SK-MEL-5 (cell line): ENCODE data around the gene ARGFX. TPM values are rescaled to one million over a fixed set of nuclear protein-coding genes. Genes with fewer than 3 reads are reported as not detected.

ENCODE experiments used
- DNase-seq: peaks from one replicate; pipeline ENCODE4 v3.0.0-alpha.2; 2016; ENCODE audit warnings: low read depth, low spot score
- in situ Hi-C: cut with HindIII; loops from 2 replicates; pipeline ENCODE4 v1.10.0; 2016; ENCODE audit warnings: low sequenced_read_pairs, high pct_unique_total_duplicates, low pct_unique_long_range_greater_than_20kb
- polyA plus RNA-seq, 2 experiments: library from polyadenylated mRNA; depleted of rRNA; stranded (reverse); fragments of >200 nt; gene quantifications; 2 replicates each; pipeline ENCODE4 v1.2.3, GENCODE V29; 2015
- total RNA-seq: library from RNA; depleted of rRNA; stranded (reverse); fragments of >200 nt; shearing (Covaris generic); gene quantifications from 2 replicates; pipeline ENCODE4 v1.2.3, GENCODE V29; 2014; rRNA removed

ARGFX gene
- not detected in 2 replicates for total RNA-seq
- not detected in 2 replicates for polyA plus RNA-seq (2015; cell fraction: cytosol; rRNA removed)
- polyA plus RNA-seq (2015; cell fraction: nucleus; rRNA removed) = not detected in 2 replicates

DNA sequence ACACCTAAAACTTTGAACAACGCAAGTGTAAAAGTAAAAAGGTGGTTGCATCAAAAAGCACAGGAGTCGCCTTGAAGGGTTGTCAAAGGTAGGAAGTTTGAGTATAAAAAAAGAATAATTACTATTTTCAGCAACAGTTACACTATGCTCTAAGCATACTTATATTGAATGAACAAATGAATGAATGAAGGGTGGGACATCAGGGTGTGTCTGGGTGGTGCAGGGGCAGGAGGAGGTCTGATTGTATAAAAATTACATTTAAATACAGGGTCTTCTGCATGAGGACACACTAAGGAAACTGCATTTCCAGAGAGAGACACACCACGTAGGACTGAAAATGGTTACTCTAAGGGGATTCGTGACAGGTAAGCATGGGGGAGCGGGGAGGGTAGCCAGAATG is at the start of gene ARGFX:
Gene ARGFX, plus strand, starts transcription at position 301 of the 400 bp plus-strand sequence. CDS start 2,765 bp downstream, outside the sequence.
- DNase-seq = no peak
- in situ Hi-C loops = no loop called here

DNA sequence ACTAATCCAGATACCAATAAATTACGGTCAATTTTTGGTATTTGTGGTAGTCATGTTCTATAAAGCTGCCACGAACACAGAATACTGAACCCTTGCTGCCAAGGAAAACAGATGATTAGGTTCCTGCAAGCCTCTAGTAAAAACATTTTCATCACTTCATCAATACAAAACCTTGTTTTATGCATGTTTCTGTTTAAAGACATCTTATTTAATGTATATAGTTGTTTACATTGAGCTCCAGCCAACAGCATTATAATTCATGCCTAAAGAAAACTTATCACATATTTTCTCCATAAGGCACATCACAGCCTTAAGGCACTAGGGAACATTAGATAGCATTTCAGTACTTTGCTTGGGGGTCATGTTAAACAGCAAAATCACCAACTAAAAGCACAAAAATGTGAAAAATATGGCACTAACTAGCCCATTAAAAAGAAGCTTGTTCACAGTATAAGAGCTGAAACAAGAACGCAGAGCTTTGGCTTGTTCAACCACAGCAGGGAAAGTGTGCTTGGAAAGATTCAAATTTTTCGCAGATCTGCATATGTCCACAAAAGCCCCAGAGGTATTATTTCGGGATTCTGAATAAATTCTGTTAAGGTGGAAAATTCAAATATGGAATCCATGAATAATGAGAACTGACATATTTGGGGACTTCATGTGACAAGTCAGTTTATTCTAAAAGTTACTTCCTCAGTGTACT is 49.6 kb upstream of the ARGFX start:
- DNase-seq = no peak
- in situ Hi-C loops = no loop called here

DNA sequence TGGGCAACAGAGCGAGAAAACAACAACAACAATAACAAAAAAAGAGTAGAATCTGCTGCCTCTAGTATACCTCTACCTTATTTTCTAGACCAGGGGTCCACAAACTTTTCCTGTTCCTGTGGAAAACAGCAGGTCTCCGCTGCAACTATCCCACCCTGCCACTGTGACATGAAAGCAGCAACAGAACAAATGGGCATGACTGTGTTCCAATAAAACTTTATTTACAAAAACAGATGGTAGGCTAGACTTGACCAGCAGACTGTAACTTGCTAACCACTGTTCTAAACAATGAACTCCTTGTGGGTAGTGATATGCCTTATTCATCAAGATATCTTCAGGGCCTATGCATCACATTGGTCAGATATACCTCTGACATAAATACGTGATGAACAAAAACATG is 47.2 kb upstream of the ARGFX start:
- no peak for DNase-seq
- in situ Hi-C loops = no loop called here

DNA sequence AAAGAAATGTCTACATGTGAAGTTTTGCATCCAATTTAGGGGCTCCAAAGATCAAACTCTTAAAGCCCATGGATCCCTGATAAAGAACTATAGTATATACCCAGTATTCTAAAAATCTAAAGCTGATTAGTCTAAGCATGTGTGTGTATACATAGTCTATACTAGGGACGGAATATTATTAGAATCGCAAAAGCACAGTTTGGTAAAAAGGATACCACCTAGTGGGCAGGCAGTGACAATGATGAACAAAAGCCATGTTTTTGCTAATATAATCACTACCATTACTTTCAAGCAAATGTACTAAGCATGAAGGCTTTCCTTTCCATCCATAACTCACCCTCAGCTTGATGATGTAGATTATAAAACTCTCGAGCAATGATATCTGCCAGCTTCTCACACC is 38.4 kb upstream of the ARGFX start:
- in situ Hi-C loops = no loop called here
- DNase-seq = peak; percentile 41

DNA sequence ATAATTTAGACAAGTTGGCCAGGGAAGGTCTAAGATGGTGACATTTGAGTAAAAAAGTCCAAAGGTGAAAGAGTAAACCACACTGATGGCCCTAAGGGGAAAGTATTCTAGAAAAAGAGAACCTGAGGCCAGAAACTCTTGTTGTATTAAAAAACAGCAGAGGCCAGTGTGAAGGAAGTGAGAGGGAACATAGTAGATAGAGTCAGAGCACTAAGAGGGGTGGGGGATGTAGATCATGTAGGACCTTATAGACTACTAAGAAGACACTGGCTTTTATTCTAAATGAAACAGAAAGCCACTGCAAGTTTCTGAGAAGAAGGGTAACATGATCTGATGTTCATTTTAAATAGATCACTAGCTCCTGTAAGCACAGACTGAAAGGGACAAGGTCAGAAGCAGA is 36.5 kb upstream of the ARGFX start:
- no peak for DNase-seq
- in situ Hi-C loops = no loop called here

DNA sequence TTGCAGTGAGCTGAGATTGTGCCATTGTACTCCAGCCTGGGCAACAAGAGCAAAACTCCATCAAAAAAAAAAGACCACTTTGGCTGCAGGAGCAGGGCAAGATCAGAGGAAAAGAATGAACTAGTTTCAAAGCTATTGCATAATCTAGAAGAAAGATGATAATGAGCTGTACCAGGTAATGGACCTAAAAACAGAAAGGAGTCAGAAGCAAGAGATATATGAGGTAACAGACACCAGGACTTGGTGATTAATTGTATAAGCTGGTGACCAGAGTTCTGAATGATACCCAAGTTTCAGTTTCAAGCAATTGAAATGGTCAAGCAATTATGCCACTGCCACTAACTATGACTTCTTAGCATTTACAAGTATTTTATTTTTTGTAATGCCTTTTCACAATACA is 24.8 kb upstream of the ARGFX start:
- no peak for DNase-seq
- in situ Hi-C loops = no loop called here

DNA sequence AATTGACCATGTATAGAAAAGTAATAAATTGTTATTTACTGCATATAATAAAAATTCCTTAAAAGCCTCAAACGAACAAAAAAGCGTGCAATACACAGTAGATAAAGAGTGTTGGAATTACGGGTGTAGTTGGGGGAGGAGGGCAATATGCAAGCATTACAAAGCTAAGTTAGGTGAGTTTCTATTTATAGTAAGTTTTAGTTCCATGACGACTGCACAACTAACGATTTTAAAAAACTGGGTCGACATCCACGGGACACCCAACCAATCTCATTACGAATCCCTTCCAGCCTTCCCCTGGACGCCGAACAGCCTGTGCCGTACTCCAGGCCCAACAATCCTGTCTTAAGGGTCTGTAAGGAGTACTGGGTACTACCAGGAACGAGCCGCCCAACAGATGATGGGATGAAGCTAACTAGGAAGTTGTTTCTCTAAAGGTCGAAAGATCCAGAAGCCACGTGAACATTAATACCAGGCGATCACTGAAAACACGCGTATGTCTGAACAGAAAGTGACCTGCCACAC is 22.6 kb upstream of the ARGFX start:
- in situ Hi-C loops = no loop called here
- DNase-seq = no peak

DNA sequence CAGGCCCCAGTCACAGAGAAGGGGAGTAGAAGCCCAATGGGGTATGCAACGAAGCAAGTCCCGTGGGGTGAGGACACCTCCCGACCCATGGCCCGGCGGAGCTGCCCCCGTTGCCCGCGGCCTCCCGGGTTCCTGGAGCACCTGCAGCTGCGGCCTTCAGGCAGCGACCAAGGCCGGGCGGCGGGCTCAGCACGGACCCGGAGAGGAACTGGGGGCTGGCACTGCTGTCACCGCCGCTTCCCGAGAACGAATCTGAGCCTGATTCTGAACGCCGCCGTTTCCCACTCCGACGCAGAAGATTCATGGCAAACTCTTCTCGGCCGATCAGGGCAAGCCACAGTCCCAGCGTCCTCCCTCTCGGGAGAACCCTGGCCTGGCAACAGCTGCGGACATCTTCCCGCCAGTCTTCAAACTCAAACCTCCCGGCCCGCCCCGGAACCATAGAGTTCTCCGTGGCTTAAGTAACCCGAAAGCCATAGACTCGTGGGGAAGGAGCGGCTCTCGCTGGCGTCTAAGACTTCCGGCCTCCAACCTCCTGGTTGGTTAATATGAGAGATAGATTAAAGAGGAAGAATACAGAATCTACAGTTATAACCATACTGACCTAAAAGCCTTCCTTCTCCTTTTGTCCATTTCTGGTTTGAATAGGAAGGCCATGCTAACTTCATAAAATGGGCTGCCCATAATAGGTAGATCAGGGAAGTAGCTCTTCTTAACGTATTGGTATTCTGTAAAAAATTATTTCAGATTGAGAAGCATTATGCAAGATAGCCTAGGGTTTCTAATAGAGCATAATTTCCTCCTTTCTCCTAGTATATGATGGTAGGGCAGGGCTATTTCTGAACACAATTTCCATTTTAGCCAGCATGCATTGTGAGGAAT is 21.9 kb upstream of the ARGFX start, which contains the start of gene POLQ:
Gene POLQ, minus strand, starts transcription at position 415 of the 882 bp plus-strand sequence. Its CDS starts 111 bp downstream, at position 304.
- in situ Hi-C loops = no loop called here
- DNase-seq = peak; percentile 94

DNA sequence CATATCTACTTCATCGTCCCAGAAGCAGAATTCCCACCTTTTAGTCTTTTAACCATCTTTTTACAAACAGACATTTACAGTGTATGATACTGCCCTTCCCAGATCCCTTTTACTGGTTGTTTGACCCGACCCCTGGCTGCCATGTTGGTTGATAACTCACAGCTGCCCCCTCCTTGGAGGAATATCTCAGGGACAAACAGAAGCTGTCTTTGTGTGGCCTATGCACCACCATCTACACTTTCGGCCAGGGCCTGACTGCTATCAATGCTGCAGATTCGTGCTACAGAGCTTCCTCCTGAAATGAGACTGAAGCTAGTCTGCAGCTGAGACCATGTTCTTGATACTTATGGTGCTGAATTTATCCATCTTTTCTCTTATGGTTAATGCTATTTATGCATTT is 15.4 kb upstream of the ARGFX start:
- peak; percentile 78 for DNase-seq
- in situ Hi-C loops = no loop called here

DNA sequence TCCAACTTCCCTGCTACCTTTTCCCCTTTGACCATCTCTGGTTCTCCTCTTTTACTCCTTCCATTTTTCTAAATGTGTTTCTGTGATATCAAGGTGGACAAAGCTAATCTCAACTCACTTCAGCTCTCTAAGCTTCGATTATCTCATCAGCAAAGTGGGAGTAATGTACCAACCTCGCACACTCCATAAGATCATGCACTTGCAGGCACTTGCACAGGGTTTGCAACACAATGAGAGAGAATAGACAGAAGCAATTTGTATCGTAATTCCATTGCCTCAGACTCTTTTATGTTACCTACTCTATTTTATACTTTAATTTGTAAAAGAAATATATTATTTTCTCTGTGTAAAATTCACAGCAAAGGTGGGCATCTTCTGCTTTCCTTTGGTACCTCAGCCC is 15.0 kb upstream of the ARGFX start:
- in situ Hi-C loops = no loop called here

DNA sequence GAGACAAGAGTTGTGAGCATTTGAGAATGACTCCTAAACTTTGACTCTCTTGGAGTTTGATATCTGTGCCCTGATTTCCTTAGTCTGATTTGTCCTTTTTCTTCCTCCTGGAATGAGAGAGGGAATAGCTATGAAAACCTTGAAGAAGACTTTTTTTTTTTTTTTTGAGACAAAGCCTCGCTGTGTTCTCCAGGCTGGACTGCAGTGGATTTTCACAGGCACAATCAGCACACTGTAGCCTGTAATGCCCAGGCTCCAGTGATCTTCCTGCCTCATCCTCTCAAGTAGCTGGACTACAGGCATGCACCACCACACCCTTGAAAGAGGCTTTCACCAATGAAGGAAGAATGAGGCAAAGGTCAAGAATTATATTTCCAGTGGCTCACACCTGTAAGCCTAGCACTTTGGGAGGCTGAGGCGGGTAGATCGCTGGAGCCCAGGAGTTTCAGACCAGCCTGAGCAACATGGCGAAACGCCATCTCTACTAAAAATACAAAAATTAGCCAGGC is 10.3 kb upstream of the ARGFX start:
- in situ Hi-C loops = no loop called here
- DNase-seq = peak; percentile 83

More for the DNA sequence above, 15.0 kb upstream of the ARGFX start:
- DNase-seq = no peak

DNA sequence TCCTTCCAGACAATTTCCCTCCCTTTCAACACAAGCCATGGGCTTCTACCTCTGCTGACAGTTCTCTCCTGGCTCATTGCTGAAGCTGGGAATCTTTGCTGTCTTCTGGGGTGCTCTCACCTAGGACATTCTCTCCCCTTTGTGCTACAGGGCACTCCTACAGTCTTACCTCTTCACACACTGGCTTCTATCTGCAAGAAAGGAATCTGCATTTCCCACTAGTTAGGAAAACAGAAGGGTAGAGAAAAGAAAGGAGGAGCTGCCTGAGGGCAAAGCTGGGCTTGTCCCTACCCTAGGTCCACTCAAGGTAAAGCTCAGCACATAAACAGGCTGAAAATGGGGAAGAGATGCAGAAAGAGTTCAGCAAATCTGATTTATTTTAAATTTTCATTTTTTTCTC is 5.6 kb upstream of the ARGFX start:
- in situ Hi-C loops = no loop called here

DNA sequence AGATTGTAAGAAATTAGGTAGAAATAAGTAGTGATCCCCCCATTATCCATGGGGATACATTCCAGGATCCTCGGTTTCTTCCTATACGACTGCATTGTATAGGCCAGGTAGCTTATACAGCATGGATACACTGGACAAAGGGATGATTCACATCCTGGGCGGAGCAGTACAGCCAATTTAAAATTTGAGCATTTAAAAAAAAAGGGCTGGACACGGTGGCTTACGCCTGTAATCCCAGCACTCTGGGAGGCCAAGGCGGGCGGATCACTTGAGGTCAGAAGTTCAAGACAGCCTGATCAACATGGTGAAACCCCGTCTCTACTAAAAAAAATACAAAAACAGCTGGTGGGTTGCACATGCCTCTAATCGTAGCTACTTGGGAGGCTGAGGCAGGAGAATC is 976 bp upstream of the ARGFX start:
- DNase-seq = no peak
- in situ Hi-C loops = no loop called here

More for the DNA sequence above, 5.6 kb upstream of the ARGFX start:
- DNase-seq = no peak

DNA sequence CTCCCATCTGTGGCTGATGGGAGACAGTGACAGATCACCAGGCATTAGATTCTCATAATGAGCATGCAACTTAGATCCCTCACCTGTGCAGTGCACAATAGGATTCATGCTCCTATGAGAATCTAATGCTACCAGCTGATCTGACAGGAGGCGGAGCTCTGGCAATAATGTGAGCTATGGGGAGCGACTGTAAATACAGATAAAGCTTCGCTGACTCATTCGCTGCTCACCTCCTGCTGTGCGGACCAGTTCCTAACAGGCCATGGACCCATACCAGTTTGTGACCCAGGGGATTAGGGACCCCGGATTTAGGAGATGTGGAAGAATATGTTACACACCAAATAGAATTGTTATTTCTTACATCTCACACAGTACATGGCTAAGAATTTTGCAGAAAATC is 6.7 kb downstream of the ARGFX start:
- DNase-seq = no peak
- in situ Hi-C loops = no loop called here

DNA sequence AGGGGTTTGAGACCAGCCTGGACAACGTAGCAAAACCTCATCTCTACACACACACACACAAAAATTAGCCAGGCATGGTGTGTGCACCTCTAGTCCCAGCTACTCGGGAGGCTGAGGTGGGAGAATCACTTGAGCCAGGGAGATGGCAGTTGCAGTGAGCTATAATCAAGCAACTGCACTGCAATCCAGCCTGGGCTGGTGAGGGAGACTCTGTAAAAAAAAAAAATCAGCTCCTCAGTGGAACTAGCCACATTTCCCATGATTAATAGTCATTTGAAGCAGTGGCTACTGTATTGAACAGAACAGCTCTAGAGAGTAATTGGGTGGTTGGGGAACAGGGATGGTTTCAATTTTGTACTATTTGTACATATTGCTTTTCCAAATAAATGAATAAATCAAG is 13.9 kb downstream of the ARGFX start:
- DNase-seq = no peak
- in situ Hi-C loops = no loop called here

DNA sequence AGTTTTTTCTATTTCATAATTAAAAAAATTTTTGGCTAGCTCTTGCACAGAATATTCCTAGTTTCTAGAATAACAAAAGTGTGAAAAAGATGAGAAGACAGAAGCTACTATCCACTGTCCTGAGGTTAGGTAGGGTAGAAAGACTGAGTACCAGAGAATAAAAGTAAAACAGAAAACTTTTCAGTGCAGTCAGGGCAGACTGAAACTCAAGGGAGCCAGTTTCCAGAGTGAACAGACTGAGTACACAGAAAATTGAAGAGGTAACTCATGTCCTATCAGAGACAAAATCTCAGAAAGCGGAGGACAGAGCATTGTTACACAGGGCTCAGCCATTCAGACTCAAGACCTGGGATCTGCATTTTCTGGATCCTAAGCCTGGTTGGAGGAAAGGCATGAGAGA is 16.7 kb downstream of the ARGFX start:
- in situ Hi-C loops = no loop called here
- no peak for DNase-seq

DNA sequence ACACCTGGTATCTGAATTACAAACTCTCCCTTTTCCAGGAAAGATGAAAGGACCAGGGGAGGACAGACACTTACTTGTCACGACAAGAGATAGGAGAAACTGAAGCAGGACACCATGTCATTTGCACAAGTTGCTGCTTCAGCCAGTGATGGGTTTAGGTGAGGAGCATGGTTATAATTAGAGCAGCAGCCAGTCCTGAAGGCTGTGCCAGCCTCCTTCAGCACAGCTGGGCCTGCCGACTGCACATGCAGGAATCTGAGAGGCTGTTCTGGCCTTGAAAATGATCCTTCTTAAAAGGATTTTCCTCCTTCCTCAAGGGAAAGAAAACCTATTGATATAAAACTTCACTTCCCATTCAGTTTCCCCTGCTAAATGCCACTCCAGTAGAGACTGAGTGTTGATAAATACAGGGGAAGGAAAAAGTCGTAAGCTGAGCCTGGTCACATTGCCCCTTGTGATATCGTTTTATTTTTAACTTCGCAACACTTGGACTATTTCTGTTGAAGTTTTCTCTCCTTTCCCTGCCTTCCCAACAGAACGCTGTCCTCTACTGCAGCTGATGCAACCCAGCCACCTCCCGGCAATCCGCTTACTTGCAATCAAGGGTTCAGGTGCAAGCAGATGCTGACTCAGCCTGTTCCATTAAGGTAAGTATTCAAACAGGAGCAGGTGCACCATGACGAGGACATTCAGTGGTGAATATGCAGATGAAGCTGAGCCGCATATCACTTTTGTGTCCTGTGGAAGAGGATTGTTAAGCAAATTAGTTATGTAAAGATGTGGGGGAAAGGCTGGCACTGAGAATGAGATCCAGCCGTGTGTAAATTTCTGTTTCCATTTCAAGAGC is 25.3 kb downstream of the ARGFX start, which contains the start of gene FBXO40:
Gene FBXO40, plus strand, starts transcription at position 524 of the 847 bp plus-strand sequence. CDS start 27,197 bp downstream, outside the sequence.
- no peak for DNase-seq
- in situ Hi-C loops = no loop called here
